Islet of Langerhans (tissue), 1 donor: ENCODE data around the gene VBP1.
"Not testable (repeated sequence)": the region's sequence is repeated elsewhere in the genome, so short reads cannot be mapped to it uniquely, and the experiment has no call there.

Experiments
- FAIRE-seq: peaks from one replicate; lab custom pipeline; 2011; peaks lifted over from hg19 to GRCh38; lab: Jason Lieb, UNC

Gene VBP1

GRCh38 chrX:155216179-155216939 lies at the start of gene VBP1:
Gene VBP1, plus strand, starts transcription at chrX:155216460. Its CDS starts 23 bp downstream, at chrX:155216483.
- peak; percentile 85 for FAIRE-seq

- no peak for FAIRE-seq
Measured at GRCh38 chrX:155169881-155170280, 46.4 kb upstream of the VBP1 start.

DNA sequence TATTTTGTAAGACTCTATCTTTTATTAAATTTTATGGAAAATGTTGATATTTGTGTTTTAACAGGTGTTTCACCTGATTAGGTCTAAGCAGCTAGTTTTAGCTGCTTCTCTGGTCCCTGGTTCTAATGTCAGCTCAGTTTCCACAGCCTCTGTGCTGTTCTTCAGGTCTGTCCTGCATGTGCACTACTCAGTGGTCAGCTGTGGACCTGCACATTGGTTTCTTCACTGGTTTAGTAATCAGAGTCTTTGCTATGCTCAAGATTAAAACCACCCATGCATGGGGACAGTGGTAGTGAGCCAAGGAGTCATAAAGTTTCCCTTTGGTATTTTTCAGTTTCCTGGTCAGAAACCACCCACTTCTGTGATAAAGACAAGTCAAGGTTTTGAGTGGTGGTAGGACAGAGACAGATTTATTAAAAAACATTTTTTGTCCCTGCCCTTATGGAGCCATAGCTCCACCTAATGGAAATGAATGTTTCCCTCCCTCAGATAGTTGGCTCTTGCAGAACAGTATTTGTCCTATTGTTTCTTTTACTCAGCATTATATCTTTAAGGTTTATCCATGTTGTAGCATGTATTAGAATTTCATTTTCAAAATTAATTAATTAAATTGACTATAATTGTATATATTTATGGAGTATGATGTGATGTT lies 36.8 kb upstream of the VBP1 start:
- FAIRE-seq = no peak

- FAIRE-seq = no peak
Measured at GRCh38 chrX:155188786-155189185, 27.5 kb upstream of the VBP1 start.

DNA sequence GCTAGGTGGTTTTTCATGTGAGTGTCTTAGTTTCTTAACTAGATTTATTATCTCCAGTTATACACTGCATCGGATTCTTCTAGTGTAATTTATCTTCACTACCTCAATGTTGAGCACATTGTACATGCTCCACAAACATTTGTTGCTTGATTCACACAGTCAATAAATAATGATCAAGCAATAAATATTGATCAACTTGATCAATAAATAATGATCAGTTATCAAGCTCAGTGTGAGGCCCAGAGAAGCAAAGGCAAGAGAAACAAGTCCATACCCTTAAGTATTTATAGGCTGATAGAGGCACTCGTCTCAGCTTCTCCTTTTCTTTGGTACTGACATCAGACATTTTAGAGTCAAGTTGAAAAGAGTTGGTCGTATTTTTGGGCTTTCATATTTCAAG lies 5.1 kb upstream of the VBP1 start:
- no peak for FAIRE-seq

- FAIRE-seq = no peak
Measured at GRCh38 chrX:155213731-155214130, 2.5 kb upstream of the VBP1 start.

DNA sequence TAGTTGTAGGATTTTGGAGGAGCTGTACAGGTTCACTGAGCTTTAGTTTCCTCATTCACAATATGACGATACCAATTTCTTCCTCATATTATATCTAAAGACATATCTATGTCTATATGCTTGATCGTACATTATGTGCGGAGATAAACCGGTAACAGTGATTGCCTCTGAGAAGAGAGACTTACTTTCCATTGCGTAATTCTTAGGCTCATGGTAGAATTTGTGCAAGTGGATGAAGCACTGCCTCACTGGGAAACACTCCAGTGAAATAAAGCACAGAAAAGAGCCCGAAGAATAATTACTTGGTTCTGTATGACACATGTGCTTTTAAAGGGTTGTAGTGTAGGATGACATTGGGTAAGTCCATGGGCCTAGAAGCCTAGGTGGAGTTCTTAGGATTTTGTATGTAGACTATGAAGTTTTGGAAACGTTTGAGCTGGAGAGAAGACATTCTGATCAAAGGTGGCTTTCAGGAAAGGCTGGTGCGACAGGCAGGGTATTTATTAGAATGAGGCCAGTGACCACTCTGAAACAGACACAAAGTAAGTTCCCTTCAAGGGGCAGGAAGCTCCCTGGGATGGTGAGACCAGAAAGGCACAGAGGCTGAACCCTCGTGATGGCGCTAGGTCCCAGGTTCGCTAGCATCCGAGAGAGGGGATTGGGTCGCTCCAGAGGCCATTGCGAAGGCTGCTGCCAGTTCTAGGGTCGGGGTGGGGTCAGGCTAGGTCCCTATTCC lies 649 bp upstream of the VBP1 start:
- no peak for FAIRE-seq

GRCh38 chrX:155216940-155217440 lies 730 bp downstream of the VBP1 start:
- no peak for FAIRE-seq

GRCh38 chrX:155218777-155219176 lies 2.5 kb downstream of the VBP1 start:
- no peak for FAIRE-seq

- FAIRE-seq = no peak
Measured at GRCh38 chrX:155221351-155221750, 5.1 kb downstream of the VBP1 start.

- FAIRE-seq = not testable (repeated sequence)
Measured at GRCh38 chrX:155223746-155224145, 7.5 kb downstream of the VBP1 start.

DNA sequence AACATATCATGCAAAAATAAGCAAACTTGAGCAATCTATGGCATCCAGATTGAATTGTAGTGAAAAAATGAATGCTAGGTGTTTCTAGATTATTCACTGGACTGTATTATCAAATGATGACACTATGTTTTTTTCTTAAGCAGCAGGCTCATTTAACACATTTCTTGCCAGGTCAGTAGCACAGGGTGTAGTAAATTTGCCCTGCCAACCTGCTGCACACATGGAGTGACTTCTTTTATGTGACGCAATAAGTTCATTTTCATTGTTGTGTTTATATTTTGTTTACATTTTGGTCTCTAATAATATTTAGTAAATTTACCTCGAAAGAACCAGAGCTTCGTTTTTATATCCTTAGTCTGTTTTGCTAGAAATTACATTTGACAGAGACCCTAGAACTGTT lies 9.5 kb downstream of the VBP1 start:
- FAIRE-seq = peak; percentile 9

DNA sequence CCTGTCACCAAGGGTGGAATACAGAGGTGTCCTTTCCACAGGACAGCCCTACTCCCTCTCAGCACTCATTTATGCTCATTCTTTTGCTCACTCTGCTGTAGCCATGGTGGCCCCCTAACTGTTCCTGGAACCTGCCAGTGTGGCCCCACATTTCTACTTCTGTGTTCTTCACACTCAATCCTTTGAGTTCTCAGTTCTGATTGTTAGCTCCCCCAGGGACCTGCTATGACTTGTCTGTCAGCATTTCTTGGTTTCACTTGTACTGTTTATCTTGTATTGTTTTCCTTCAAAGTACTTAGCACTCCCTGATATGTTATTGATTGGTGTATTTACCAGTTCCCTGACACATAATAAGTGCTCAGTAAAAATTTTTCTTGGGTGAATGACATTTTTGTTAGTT lies 14.9 kb downstream of the VBP1 start:
- FAIRE-seq = no peak

DNA sequence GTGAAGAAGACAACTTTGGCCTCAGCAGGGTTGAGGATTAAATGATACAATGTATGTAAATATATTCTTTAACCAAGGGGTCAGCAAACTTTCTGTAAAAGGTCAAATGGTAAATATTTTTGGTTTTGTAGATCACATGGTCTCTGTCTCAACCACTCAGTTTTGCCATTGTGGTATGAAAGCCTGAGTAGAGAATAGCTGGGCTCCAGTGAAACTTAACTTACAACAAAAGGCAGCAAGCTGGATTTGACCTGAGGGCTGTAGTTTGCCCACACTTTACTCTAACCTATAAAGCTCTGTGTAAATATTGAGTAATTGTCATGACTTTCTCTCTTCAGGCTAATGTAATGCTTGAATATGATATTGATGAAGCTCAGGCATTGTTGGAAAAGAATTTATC lies 19.6 kb downstream of the VBP1 start:
- FAIRE-seq = peak; percentile 17

- FAIRE-seq = no peak
Measured at GRCh38 chrX:155237719-155238118, 21.5 kb downstream of the VBP1 start.

GRCh38 chrX:155242300-155242699 lies 26.0 kb downstream of the VBP1 start:
- no peak for FAIRE-seq

GRCh38 chrX:155246748-155247147 lies 30.5 kb downstream of the VBP1 start:
- FAIRE-seq = no peak

DNA sequence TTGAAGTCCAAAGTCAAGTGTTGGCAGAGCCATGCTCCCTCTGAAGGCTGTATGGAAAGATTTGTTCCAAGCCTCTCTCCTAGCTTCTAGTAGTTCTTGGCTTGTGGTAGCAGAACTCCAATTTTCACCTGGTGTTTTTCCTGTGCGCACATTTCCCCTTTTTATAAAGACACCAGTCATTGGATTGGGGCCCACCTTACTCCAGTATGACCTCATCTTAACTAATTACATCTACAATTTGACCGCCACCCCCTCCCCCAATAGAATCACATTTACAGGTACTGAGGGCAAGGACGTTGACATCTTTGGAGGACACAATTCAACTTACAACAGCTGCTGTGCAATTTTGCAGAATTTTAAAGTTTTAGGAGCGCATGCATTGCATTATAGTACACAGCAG lies 31.2 kb downstream of the VBP1 start:
- no peak for FAIRE-seq

- FAIRE-seq = no peak
Measured at GRCh38 chrX:155251391-155251790, 35.1 kb downstream of the VBP1 start.

DNA sequence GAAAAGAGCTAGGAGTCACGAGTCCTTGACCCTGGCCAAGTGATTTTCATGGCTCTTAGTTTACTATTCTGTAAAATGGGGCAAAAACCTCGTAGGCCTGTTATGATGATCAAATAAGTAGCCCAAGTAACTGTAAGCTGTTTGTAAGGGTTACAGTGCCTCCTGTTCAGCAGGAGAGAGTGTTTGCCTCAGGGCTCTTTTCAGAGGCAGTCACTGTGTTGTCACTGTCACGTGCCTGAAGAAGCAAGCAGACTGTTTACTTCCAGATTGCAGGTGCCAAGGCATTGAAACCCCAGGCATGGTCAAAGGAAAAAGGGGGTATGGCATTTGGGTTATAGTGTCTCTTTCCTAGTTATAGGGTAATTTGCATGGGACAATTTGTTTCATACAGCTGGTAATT lies 43.5 kb downstream of the VBP1 start:
- no peak for FAIRE-seq

GRCh38 chrX:155262970-155263754 lies 46.9 kb downstream of the VBP1 start:
- peak; percentile 51 for FAIRE-seq
